GM18909 (cell line): ENCODE data around the gene CBLN3.

ENCODE experiments used
- ATAC-seq: cut with Tn5 transposase; IDR thresholded peaks from one replicate; pipeline ENCODE4 v1.9.1; 2021; ENCODE audit warnings: mild to moderate bottlenecking; ENCODE audit not compliant: unreplicated experiment, poor library complexity

The CBLN3 gene

DNA sequence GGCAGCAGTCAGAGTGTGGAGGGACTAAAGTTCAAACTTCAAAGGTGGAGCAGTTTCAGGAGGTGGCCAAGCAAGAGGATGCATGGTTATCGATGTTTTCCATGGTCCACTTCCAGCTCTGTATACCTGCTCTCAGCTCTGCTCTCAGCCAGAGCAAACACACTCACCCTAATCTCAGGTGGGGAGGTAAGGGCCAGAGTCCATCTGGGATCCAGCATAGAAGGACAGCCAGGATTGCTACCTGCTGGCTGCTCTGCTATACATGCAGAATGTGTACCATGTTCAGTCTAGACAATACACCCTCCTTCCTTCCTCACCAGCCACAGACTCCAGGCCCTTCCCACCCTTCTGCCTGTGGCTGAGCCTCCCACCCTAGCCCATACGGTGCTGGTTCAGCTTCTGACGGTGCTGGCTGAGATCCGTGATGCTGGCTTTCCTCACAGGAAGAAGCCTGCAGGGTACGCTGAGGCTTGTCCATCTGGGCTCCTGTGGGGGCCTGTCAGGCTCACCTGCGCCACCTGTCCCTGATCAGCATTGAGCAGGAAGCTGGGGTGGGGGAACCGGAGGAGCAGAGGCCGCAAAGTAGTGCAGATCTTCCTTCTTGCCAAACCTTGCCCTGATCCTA, 2.4 kb downstream of the CBLN3 start:
- ATAC-seq = no peak

DNA sequence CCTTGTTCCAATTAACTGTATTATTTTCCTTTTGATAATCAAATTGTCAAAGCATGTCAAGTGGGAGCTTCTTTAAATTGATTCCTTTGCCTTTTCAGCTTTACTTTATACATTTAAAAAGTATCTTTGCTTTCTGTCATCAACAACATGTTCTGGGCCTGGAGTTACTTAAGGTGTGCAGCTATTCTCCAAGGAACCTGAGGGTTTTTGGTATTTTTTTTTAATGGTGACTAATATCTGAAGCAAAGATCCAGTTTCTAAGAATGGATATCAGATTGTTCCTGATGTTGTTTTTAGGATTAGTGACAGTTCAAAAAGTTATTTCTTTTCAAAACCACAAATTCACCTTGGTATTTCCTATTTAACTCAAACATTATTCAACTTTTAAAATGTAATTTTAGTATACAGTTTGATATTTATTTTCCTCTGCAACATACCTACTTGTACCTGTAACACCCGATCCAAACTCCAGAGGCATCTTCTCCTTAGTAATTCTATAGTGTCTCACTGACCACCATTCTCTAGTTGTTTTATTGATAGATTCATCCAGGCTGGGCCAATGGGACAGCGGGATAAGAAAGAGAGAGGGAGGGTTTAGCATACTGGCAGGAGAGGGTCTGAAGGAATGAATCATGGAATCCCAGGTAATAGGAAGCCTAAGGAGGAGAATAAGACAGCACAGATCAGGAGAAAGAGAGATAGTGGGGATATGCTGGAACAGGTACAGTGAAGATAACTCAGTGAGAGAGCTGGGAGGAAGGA, 3.1 kb downstream of the CBLN3 start:
- ATAC-seq = no peak

DNA sequence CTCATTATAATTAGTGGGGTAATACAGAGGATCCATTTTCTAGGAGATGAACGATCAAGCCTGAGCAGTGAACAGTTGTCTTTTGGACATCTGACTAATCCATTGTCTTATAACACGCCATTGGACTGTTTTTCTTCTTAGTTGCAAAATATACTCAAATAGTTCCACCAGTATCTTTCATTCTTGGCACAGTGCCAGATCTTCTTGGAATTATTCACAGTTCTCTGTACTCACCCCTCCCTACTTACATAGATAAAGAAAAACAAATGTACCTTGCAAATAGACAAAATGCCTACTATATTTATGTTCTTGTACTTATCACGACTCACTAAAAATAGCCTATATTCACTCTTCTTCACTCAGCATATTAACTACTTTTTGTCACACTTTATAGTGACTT, 3.8 kb downstream of the CBLN3 start:
- ATAC-seq = no peak

DNA sequence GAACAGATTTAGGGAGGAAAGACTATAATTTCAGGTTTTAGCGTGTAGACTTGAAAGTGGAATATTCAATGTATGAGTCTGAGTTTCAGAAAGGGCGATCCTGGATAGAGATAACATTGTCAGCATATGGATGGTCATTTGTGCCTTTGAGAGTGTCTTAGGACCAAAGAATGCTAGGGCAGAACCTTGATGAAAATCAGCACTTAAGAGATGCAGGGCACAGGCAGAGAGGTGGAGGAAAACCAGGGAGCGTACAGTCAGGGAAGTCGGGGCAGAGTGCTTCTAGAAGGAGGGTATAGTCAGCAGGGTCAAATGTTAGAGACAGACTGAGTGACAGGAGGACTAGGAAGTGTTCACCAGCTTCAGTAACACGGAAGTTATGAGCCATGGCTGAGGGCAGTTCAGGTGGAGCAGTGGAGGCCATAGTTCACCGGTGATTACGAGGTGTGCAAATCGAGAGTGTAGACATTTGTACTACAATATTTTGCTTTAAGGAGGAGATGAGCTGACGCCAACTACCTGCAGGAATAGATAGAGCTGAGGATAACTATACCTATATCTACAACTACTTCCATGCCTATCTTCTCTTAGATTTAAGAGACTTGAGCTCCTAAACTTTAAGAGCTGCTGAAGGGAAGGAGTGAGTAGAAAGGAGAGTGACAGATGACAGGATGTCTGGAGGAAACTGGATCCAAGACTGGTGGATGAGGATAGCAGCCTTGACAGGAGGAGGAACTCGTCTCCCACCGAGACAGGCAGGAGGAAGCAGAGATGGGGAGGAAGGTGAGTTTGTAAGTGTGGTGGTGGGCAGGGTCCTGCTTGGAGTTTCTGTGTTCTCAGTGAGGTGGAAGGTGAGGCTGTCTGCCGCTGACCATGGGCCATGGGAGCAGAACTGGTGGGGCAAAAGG, 6.5 kb downstream of the CBLN3 start:
- no peak for ATAC-seq

- ATAC-seq = no peak
These were observed 7.2 kb downstream of the CBLN3 start for GRCh38 chr14:24422261-24422660.

DNA sequence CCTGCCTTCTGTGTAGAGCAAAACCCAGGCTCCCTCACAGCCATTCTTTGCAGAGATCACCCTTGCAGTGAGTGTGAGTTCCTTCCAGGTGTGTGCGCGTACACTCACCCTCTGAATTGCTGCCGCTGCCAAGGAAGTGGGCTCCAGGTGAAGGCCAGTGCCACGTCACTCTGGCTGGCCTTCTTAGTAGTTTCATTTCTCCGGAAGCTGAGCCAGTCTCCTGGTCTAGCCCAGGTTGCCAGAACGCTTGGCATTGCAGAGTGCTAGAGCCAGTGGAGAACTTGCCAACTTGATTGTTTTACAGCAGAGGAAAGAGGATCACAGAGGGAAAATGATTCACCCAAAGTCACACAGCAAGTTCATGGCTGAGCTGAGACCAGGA, 11.0 kb downstream of the CBLN3 start:
- ATAC-seq = no peak

GRCh38 chr14:24417832-24418491, 11.5 kb downstream of the CBLN3 start:
- no peak for ATAC-seq

DNA sequence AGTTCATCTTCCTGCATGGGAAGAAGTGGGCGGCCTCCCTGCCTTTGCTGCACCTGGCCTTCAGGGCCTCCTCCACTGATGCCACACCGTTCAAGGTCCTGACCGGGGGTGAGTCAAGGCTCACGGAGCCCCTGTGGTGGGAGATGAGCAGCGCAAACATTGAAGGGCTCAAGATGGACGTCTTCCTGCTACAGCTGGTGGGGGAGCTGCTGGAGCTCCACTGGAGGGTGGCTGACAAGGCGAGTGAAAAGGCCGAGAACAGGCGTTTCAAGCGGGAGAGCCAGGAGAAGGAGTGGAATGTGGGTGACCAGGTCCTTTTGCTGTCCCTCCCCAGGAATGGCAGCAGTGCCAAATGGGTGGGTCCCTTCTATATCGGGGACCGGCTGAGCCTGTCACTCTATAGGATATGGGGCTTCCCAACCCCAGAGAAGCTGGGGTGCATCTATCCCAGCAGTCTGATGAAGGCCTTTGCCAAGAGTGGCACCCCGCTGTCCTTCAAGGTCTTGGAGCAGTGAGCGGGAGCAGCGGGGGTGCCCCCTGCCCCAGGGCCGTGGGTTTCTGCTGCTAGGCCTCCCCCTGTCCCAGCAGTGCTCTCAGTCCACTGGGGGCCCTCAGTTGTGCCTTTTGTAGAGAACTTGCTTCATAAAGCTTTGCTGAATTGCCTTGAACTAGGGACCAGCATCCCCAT, 12.4 kb downstream of the CBLN3 start:
- no peak for ATAC-seq

GRCh38 chr14:24416254-24416931, 13.1 kb downstream of the CBLN3 start:
- ATAC-seq = no peak

GRCh38 chr14:24415421-24416253, 13.8 kb downstream of the CBLN3 start:
- no peak for ATAC-seq

DNA sequence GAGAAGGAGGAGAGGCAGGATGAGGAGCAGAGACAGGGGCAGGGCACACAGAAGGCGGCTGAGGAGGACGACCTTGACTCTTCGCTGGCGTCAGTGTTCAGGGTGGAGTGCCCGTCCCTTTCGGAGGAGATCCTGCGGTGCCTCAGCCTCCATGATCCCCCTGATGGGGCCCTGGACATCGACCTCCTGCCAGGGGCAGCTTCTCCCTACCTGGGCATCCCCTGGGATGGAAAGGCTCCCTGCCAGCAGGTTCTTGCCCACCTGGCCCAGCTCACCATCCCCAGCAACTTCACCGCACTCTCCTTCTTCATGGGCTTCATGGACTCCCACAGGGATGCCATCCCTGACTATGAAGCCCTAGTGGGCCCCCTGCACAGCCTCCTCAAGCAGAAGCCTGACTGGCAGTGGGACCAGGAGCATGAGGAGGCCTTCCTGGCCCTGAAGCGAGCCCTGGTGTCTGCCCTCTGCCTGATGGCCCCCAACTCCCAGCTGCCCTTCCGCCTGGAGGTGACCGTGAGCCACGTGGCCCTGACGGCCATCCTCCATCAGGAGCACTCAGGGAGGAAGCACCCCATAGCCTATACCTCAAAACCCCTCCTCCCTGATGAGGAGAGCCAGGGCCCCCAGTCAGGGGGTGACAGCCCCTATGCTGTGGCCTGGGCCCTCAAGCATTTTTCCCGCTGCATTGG, 14.6 kb downstream of the CBLN3 start:
- ATAC-seq = no peak

GRCh38 chr14:24414077-24414476, 15.4 kb downstream of the CBLN3 start:
- ATAC-seq = no peak

- peak; percentile 64 for ATAC-seq
These were observed 17.8 kb downstream of the CBLN3 start for GRCh38 chr14:24411443-24412389.

GRCh38 chr14:24409956-24410355, 19.5 kb downstream of the CBLN3 start:
- no peak for ATAC-seq

DNA sequence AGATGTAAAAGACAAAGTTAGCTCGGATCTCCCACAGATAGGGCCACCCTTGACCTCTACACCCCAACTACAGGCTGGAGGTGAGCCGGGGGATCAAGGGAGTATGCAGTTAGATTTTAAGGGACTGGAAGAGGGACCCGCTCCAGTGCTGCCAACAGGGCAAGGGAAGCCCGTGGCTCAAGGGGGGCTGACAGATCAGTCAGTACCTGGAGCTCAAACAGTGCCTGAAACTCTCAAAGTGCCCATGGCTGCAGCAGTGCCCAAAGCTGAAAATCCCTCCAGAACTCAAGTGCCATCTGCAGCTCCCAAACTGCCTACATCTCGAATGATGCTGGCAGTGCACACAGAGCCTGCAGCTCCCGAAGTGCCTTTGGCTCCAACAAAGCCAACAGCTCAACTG, 20.3 kb downstream of the CBLN3 start:
- no peak for ATAC-seq

GRCh38 chr14:24408764-24409163, 20.7 kb downstream of the CBLN3 start:
- ATAC-seq = no peak
